GM12878 (cell line): ENCODE data around the gene CGB2. TPM values are rescaled to one million over a fixed set of nuclear protein-coding genes. Genes with fewer than 3 reads are reported as not detected.
A peak's percentile ranks its signal among the peaks of the same experiment; 100 is the strongest.
"Not testable (repeated sequence)": the region's sequence is repeated elsewhere in the genome, so short reads cannot be mapped to it uniquely, and the experiment has no call there.

Experiments
- ATAC-seq: fragments of 200-7000 bp; cut with Tn5 transposase; 3 replicates; pipeline ENCODE4 v1.9.1; 2020; ENCODE audit warnings: mild to moderate bottlenecking, moderate library complexity
- BruUV-seq: library from RNA; stranded (reverse); fragments of 400-500 nt; replicated peaks from 2 replicates; lab custom pipeline; 2021; lab: Mats Ljungman, UMichigan
- CTCF ChIA-PET: fragments of 300-600 bp; sonication (Branson Sonifier 250); formaldehyde crosslinking; extraction: SDS; loops from one replicate; lab custom pipeline; 2021; ENCODE audit warnings: inconsistent platforms; lab: Yijun Ruan, JAX
- POLR2A ChIA-PET: fragments of 350-600 bp; formaldehyde crosslinking; extraction: SDS; loops from one replicate; lab custom pipeline; 2021; ENCODE audit warnings: inconsistent platforms; lab: Charles Lee
- RAD21 ChIA-PET: fragments of 300-600 bp; sonication (Branson Sonifier 250); formaldehyde crosslinking; loops from one replicate; lab custom pipeline; 2023; ENCODE audit warnings: antibody characterized with exemption; ENCODE audit not compliant: unreplicated experiment; lab: Charles Lee
- SMC1A ChIA-PET: fragments of 300-600 bp; sonication (Branson Sonifier 250); formaldehyde crosslinking; loops from one replicate; lab custom pipeline; 2023; ENCODE audit not compliant: unreplicated experiment, uncharacterized antibody; lab: Charles Lee
- DNase-seq: peaks from one replicate; pipeline ENCODE4 v3.0.0-alpha.2; 2011; ENCODE audit warnings: low read depth, low spot score
- FAIRE-seq: peaks from 3 replicates; lab custom pipeline; 2011; peaks lifted over from hg19 to GRCh38; lab: Jason Lieb, UNC
- H2AFZ ChIP-seq: 2 replicates; pipeline ENCODE4 v1.6.0; 2011; ENCODE audit warnings: low read depth, low read length, control low read depth; ENCODE audit not compliant: control insufficient read depth
- H3K27ac ChIP-seq: 2 replicates; pipeline ENCODE4 v1.5.1; 2011; ENCODE audit warnings: control low read depth; ENCODE audit not compliant: control insufficient read depth, insufficient read depth
- H3K27me3 ChIP-seq, 2 experiments: replicated peaks in 1 of 2; 2 replicates each; pipeline versions ENCODE4 v1.6.0 to v1.6.1; 2011; ENCODE audit warnings: low read length in 1 of 2; ENCODE audit not compliant: control insufficient read depth in 2 of 2, insufficient read depth in 2 of 2
- H3K36me3 ChIP-seq, 2 experiments: 2 replicates each; pipeline ENCODE4 v1.5.1; 2011; ENCODE audit warnings: low read length in 1 of 2; ENCODE audit not compliant: control insufficient read depth in 2 of 2, insufficient read depth in 2 of 2
- H3K4me1 ChIP-seq: 2 replicates; pipeline ENCODE4 v1.6.1; 2011; ENCODE audit warnings: mild to moderate bottlenecking, low read length, moderate library complexity, mixed read lengths; ENCODE audit not compliant: control insufficient read depth, insufficient read depth
- H3K4me2 ChIP-seq: 2 replicates; pipeline ENCODE4 v1.6.0; 2011; ENCODE audit warnings: control low read depth; ENCODE audit not compliant: control insufficient read depth, insufficient read depth
- H3K4me3 ChIP-seq: fragments of 200-600 bp; sonication (generic); 2 replicates; pipeline ENCODE4 v1.5.1; 2016
- H3K79me2 ChIP-seq: 2 replicates; pipeline ENCODE4 v1.6.0; 2011; ENCODE audit warnings: low read length; ENCODE audit not compliant: control insufficient read depth, insufficient read depth
- H3K9ac ChIP-seq: 2 replicates; pipeline ENCODE4 v1.8.0; 2011; ENCODE audit warnings: low read length, control low read depth, mixed read lengths; ENCODE audit not compliant: control insufficient read depth, insufficient read depth
- H3K9me3 ChIP-seq: replicated peaks from 3 replicates; pipeline ENCODE4 v1.5.1; 2011; ENCODE audit warnings: mild to moderate bottlenecking, low read length; ENCODE audit not compliant: control insufficient read depth, insufficient read depth
- H4K20me1 ChIP-seq: 2 replicates; pipeline ENCODE4 v1.6.0; 2011; ENCODE audit not compliant: control insufficient read depth, insufficient read depth
- BHLHE40 ChIP-seq, 2 experiments: fragments of 450-650 bp in 1 of 2; IDR thresholded peaks; 2 replicates each; pipeline ENCODE4 v1.6.1; 2011 to 2017; ENCODE audit warnings: low read depth in 2 of 2, borderline replicate concordance in 1 of 2, improper control_type of control experiment in 1 of 2, low read length in 1 of 2, mild to moderate bottlenecking in 1 of 2
- CTCF ChIP-seq, 3 experiments: IDR thresholded peaks in 2 of 3; conservative IDR thresholded peaks in 1 of 3; 2 replicates each; pipeline ENCODE4 v1.5.1; 2011; ENCODE audit warnings: low read depth in 3 of 3, low read length in 3 of 3, mild to moderate bottlenecking in 3 of 3, control low read depth in 2 of 3, moderate library complexity in 2 of 3, inconsistent platforms in 1 of 3, mixed read lengths in 1 of 3; ENCODE audit not compliant: control insufficient read depth in 2 of 3, insufficient read depth in 1 of 3; ENCODE audit errors: extremely low read depth in 1 of 3
- ELK1 ChIP-seq: IDR thresholded peaks from 2 replicates; pipeline ENCODE4 v1.6.1; 2012; ENCODE audit warnings: low read depth, low read length, improper control_type of control experiment
- IKZF1 ChIP-seq: fragments of 450-650 bp; conservative IDR thresholded peaks from 2 replicates; pipeline ENCODE4 v1.6.1; 2017; ENCODE audit warnings: antibody characterized with exemption, mild to moderate bottlenecking
- SUZ12 ChIP-seq: fragments of 200-600 bp; sonication (generic); IDR thresholded peaks from one replicate; pipeline ENCODE4 v1.6.1; 2018; ENCODE audit warnings: antibody characterized with exemption, mild to moderate bottlenecking; ENCODE audit not compliant: unreplicated experiment
- WGBS: methylation state at CpG from one replicate; pipeline ENCODE4 v1.1.6; 2016; ENCODE audit warnings: low lambda C conversion rate; ENCODE audit not compliant: insufficient replicate concordance, insufficient coverage; ENCODE audit errors: missing lambda C conversion rate; 5-methylcytosine and 5-hydroxymethylcytosine counted together
- in situ Hi-C: fragments of 300-500 bp; cut with MboI; formaldehyde crosslinking; loops from 9 replicates; pipeline ENCODE4 v1.14.3; 2018; ENCODE audit warnings: mixed read lengths
- intact Hi-C: fragments of 100-400 bp; cut with micrococcal nuclease; formaldehyde crosslinking; loops from one replicate; pipeline ENCODE4 v1.14.2; 2022; ENCODE audit not compliant: unreplicated experiment
- polyA plus RNA-seq, 11 experiments: library from polyadenylated mRNA; depleted of rRNA in 4 of 11; unstranded in 6 of 11; stranded (reverse) in 5 of 11; fragments of >200 nt; fragmentation: Nextera tagmentation in 4 of 11; fragmentation: Illumina TruSeq in 1 of 11; extraction: Ambion mirVana in 4 of 11; extraction: Trizol in 1 of 11; gene quantifications; 1 replicate in 1 of 11; 2 replicates in 10 of 11; pipeline versions ENCODE4 v1.2.1 to v1.2.3, GENCODE V29; 2011 to 2016; ENCODE audit warnings: inconsistent platforms in 2 of 11, missing spikeins in 2 of 11, low read depth in 1 of 11
- total RNA-seq, 4 experiments: library from RNA; depleted of rRNA in 3 of 4; stranded (reverse); fragments of >200 nt in 3 of 4; fragmentation: Illumina TruSeq in 1 of 4; extraction: Trizol in 1 of 4; gene quantifications; 2 replicates each; pipeline versions ENCODE4 v1.2.1 to v1.2.3, GENCODE V29; 2013 to 2021

The CGB2 gene
- total and polyA plus RNA-seq, 10 of the 15 experiments (the other 5 are each of a cell fraction or from before 2014, with no cell fraction given), result 0.20 to 0.37 TPM; not detected in 8

DNA sequence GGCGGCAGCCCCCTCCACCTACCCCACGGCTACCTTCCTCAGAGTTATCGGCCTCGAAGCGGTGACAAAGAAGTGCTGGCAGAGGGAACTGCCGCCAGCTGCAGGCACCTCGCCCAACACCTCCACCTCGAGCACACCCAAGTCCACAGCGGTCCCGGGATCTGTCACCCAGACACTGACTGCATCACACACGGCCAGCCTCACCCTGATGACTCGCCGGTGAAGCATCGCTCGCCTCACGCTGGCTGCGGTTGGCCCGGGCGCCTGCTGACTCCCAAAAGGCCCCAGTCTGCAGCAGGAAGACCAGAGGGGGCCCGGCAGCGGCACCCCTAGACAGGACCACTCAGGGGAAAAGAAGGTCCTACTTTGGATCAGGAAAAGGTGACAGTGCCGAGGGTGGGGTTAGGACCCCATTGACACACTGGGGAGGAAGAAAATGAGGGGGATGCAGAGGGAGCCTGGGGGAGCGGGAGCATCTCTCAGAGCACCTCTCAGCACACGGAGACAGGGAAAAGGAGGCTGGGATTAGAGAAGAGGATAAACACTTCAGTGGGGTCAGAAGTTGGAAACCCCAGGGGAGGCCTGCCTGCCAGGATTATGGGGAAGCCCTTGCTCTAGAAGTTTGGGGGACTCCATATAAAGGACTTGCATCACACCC lies 18.8 kb downstream of the CGB2 start:
- H3K4me3 ChIP-seq, in situ Hi-C loops, DNase-seq, RAD21 ChIA-PET, intact Hi-C loops, H3K4me2 ChIP-seq, FAIRE-seq, H3K4me1 ChIP-seq, H3K9me3 ChIP-seq, H3K9ac ChIP-seq, H2AFZ ChIP-seq, CTCF ChIA-PET, H4K20me1 ChIP-seq, H3K27ac ChIP-seq, ATAC-seq, H3K27me3 ChIP-seq, H3K79me2 ChIP-seq, POLR2A ChIA-PET, BruUV-seq, H3K36me3 ChIP-seq, SMC1A ChIA-PET: not testable (repeated sequence)
- 55% methylated on average over 23 of the region's 24 CpGs for WGBS

- Histone ChIP-seq H3K27me3 (peaks cover 3 to 16% of the 10 kb centered on the region in 2 experiments; a peak in 3 of 4 replicates), H3K9ac (no peak overlapping the region), H3K4me3 (peak overlapping the region; percentile 51; the same call in 1 of the 2 replicates), H3K36me3 (no peaks in the 10 kb centered on the region), H3K79me2 (no peaks in the 10 kb centered on the region), H3K4me2 (peak overlapping the region; percentile 95), H3K9me3 (no peaks in the 10 kb centered on the region), H4K20me1 (no peaks in the 10 kb centered on the region), H3K27ac (no peak overlapping the region), H2AFZ (peak overlapping the region; percentile 37), H3K4me1 (no peaks in the 10 kb centered on the region)
- FAIRE-seq, result no peak
- 3% methylated on average over 63 of the region's 63 CpGs for WGBS
- ATAC-seq, result peak; percentile 96
- ChIA-PET POLR2A (interaction anchor here (0.6 kb wide), 1 partner anchor 673 kb away, joined by 5 read pairs; no protein-coding TSS in a partner anchor), SMC1A (no interaction called here), CTCF (interaction anchor here (1.0 kb wide), 2 partner anchors 41 to 138 kb away, joined by 3 to 4 read pairs; no protein-coding TSS in a partner anchor), RAD21 (interaction anchor here (0.9 kb wide), 1 partner anchor 41 kb away, joined by 3 read pairs; no protein-coding TSS in a partner anchor)
- no TSS peak for BruUV-seq
- DNase-seq, result no peak
- intact Hi-C loops (no loop called here), in situ Hi-C loops (no loop called here)
- TF ChIP-seq CTCF (IDR thresholded peaks at IDR 0.05 in 2 of 3, conservative IDR thresholded peaks at IDR 0.05 in 1 of 3; ENCODE audit: control insufficient read depth in 2 of 3, extremely low read depth in 1 of 3, insufficient read depth in 1 of 3, low read depth in 3 of 3, low read length in 3 of 3) (peak in 2 of 3 experiments; percentile 14 to 20; a peak in 2 of 6 replicates), ELK1 (no peak), IKZF1 (peak; percentile 33; the same call in 1 of the 2 replicates), BHLHE40 (IDR thresholded peaks at IDR 0.05; ENCODE audit: borderline replicate concordance in 1 of 2, low read depth in 2 of 2, low read length in 1 of 2) (0 out of 4 replicates have a peak, but pooled peaks of 1 of the 2 experiments have one; percentile 9), SUZ12 (peak; percentile 57)
Measured at GRCh38 chr19:49056101-49056901, 24.6 kb downstream of the CGB2 start.
